ENCODE results near the gene PAQR9.

DNA sequence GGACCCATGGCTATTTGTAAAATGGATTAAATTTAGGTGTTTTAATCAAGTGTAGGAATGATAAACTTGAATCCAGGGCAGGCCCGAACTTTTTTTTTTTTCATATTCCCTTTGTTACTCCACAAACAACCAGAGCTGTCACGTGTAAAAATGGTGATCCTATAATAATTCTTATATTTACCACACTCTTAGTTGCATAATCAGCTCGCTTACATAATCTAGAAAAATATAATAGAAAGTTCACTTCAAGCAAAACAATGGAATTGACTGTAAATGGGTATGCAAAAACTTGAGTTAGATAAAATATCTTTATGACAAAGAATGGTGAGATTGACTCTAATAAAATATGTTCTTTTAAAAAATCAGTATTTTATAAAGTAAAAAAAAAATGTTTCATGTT, 2.1 kb upstream of the PAQR9 start:
- TF ChIP-seq, protein P1, sequence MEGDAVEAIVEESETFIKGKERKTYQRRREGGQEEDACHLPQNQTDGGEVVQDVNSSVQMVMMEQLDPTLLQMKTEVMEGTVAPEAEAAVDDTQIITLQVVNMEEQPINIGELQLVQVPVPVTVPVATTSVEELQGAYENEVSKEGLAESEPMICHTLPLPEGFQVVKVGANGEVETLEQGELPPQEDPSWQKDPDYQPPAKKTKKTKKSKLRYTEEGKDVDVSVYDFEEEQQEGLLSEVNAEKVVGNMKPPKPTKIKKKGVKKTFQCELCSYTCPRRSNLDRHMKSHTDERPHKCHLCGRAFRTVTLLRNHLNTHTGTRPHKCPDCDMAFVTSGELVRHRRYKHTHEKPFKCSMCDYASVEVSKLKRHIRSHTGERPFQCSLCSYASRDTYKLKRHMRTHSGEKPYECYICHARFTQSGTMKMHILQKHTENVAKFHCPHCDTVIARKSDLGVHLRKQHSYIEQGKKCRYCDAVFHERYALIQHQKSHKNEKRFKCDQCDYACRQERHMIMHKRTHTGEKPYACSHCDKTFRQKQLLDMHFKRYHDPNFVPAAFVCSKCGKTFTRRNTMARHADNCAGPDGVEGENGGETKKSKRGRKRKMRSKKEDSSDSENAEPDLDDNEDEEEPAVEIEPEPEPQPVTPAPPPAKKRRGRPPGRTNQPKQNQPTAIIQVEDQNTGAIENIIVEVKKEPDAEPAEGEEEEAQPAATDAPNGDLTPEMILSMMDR (IDR thresholded peaks at IDR 0.05): no peak
- TF ChIP-seq POLR2A (IDR thresholded peaks at IDR 0.05): no peak

Measured in thyroid gland (tissue), 4 donors.